HL-60/S4 (cell line): ENCODE data around the gene PCDH17.

ENCODE experiments used
- in situ Hi-C: fragments of 300-500 bp; cut with MboI; formaldehyde crosslinking; loops from 2 replicates; pipeline ENCODE4 v1.14.3; 2022; ENCODE audit warnings: low sequenced_read_pairs

The PCDH17 gene

GRCh38 chr13:57631596-57632275 lies at the start of gene PCDH17:
Gene PCDH17, plus strand, starts transcription at chr13:57631744. Its CDS starts 803 bp downstream, at chr13:57632547.
- in situ Hi-C loops = no loop called here

- in situ Hi-C loops = no loop called here
Measured at GRCh38 chr13:57582032-57582431, 49.5 kb upstream of the PCDH17 start.

GRCh38 chr13:57583529-57583928 lies 48.0 kb upstream of the PCDH17 start:
- in situ Hi-C loops = no loop called here

GRCh38 chr13:57588639-57589038 lies 42.9 kb upstream of the PCDH17 start:
- in situ Hi-C loops = no loop called here

GRCh38 chr13:57595775-57596174 lies 35.8 kb upstream of the PCDH17 start:
- in situ Hi-C loops = no loop called here

- in situ Hi-C loops = no loop called here
Measured at GRCh38 chr13:57601536-57601935, 30.0 kb upstream of the PCDH17 start.

GRCh38 chr13:57604442-57604841 lies 27.1 kb upstream of the PCDH17 start:
- in situ Hi-C loops = no loop called here

- in situ Hi-C loops = no loop called here
Measured at GRCh38 chr13:57611969-57612368, 19.6 kb upstream of the PCDH17 start.

GRCh38 chr13:57612568-57612967 lies 19.0 kb upstream of the PCDH17 start:
- in situ Hi-C loops = no loop called here

- in situ Hi-C loops = no loop called here
Measured at GRCh38 chr13:57624565-57625435, 6.7 kb upstream of the PCDH17 start.

- in situ Hi-C loops = no loop called here
Measured at GRCh38 chr13:57627663-57628062, 3.9 kb upstream of the PCDH17 start.

- in situ Hi-C loops = no loop called here
Measured at GRCh38 chr13:57629391-57629804, 2.1 kb upstream of the PCDH17 start.

GRCh38 chr13:57629821-57630235 lies 1.7 kb upstream of the PCDH17 start:
- in situ Hi-C loops = no loop called here

- in situ Hi-C loops = no loop called here
Measured at GRCh38 chr13:57630661-57631595, 616 bp upstream of the PCDH17 start.

- in situ Hi-C loops = no loop called here
Measured at GRCh38 chr13:57632276-57633140, 964 bp downstream of the PCDH17 start.

- in situ Hi-C loops = no loop called here
Measured at GRCh38 chr13:57633141-57633949, 1.8 kb downstream of the PCDH17 start.

- in situ Hi-C loops = no loop called here
Measured at GRCh38 chr13:57633950-57634838, 2.6 kb downstream of the PCDH17 start.

GRCh38 chr13:57634839-57635165 lies 3.3 kb downstream of the PCDH17 start:
- in situ Hi-C loops = no loop called here
